ACC112 (cell line): ENCODE data around the gene SEMA5B.

Experiments used
- H2AFZ ChIP-seq: fragments of 200-600 bp; sonication (generic); one replicate; pipeline ENCODE4 v1.6.0; 2017; ENCODE audit warnings: antibody characterized with exemption, low read length; ENCODE audit not compliant: unreplicated experiment
- H3K27ac ChIP-seq: fragments of 200-600 bp; sonication (generic); 2 replicates; pipeline ENCODE4 v1.5.1; 2014; ENCODE audit warnings: low read depth, mild to moderate bottlenecking, antibody characterized with exemption, low read length, moderate library complexity
- H3K27me3 ChIP-seq: fragments of 200-600 bp; sonication (generic); 2 replicates; pipeline ENCODE4 v1.6.1; 2014; ENCODE audit warnings: mild to moderate bottlenecking, antibody characterized with exemption, low read length, moderate library complexity, mixed read lengths; ENCODE audit not compliant: insufficient read depth
- H3K36me3 ChIP-seq: fragments of 200-600 bp; sonication (generic); 2 replicates; pipeline ENCODE4 v1.6.1; 2016; ENCODE audit warnings: mild to moderate bottlenecking, antibody characterized with exemption, low read length, moderate library complexity, mixed read lengths; ENCODE audit not compliant: insufficient read depth
- H3K4me1 ChIP-seq: fragments of 200-600 bp; sonication (generic); one replicate; pipeline ENCODE4 v1.6.1; 2016; ENCODE audit warnings: low read length, mixed read lengths; ENCODE audit not compliant: insufficient read depth, unreplicated experiment, control insufficient read depth
- H3K4me3 ChIP-seq: fragments of 200-600 bp; sonication (generic); 2 replicates; pipeline ENCODE4 v1.5.1; 2014; ENCODE audit warnings: mild to moderate bottlenecking, low read depth, low read length
- H3K79me2 ChIP-seq: fragments of 200-600 bp; sonication (generic); one replicate; pipeline ENCODE4 v1.6.0; 2016; ENCODE audit warnings: low read length; ENCODE audit not compliant: control insufficient read depth, unreplicated experiment, insufficient read depth

Gene SEMA5B

GRCh38 chr3:122892118-122892960 is 135.2 kb downstream of the SEMA5B start:
- Histone ChIP-seq H3K4me3 (no peak overlapping the region), H2AFZ (no peak overlapping the region), H3K27ac (no peak overlapping the region), H3K79me2 (no peaks in the 10 kb centered on the region), H3K36me3 (no peaks in the 10 kb centered on the region), H3K27me3 (peaks cover 22% of the 10 kb centered on the region), H3K4me1 (peaks cover 3% of the 10 kb centered on the region)

- H3K27ac ChIP-seq, result no peak overlapping the region
- H3K79me2 ChIP-seq, result no peaks in the 10 kb centered on the region
- H3K36me3 ChIP-seq, result no peaks in the 10 kb centered on the region
- H2AFZ ChIP-seq, result no peak overlapping the region
- H3K4me3 ChIP-seq, result no peak overlapping the region
- peaks cover 10% of the 10 kb centered on the region for H3K27me3 ChIP-seq
- H3K4me1 ChIP-seq, result peaks cover 3% of the 10 kb centered on the region
These were observed 136.8 kb downstream of the SEMA5B start for GRCh38 chr3:122890720-122891220.

GRCh38 chr3:122890077-122890719 is 137.4 kb downstream of the SEMA5B start:
- H3K27ac ChIP-seq, result no peak overlapping the region
- no peaks in the 10 kb centered on the region for H3K79me2 ChIP-seq
- H3K4me1 ChIP-seq, result peaks cover 3% of the 10 kb centered on the region
- no peaks in the 10 kb centered on the region for H3K36me3 ChIP-seq
- H3K27me3 ChIP-seq, result peaks cover 4% of the 10 kb centered on the region; the same call in 1 of the 2 replicates
- no peak overlapping the region for H3K4me3 ChIP-seq
- no peak overlapping the region for H2AFZ ChIP-seq

GRCh38 chr3:122886946-122887345 is 140.6 kb downstream of the SEMA5B start:
- no peaks in the 10 kb centered on the region for H3K27me3 ChIP-seq
- H3K79me2 ChIP-seq, result no peaks in the 10 kb centered on the region
- peaks cover 3% of the 10 kb centered on the region for H3K4me1 ChIP-seq
- no peak overlapping the region for H2AFZ ChIP-seq
- H3K27ac ChIP-seq, result no peak overlapping the region
- H3K4me3 ChIP-seq, result no peak overlapping the region
- H3K36me3 ChIP-seq, result no peaks in the 10 kb centered on the region

GRCh38 chr3:122886251-122886650 is 141.3 kb downstream of the SEMA5B start:
- Histone ChIP-seq H2AFZ (no peak overlapping the region), H3K27me3 (no peaks in the 10 kb centered on the region), H3K27ac (no peak overlapping the region), H3K4me3 (no peak overlapping the region), H3K4me1 (peaks cover 3% of the 10 kb centered on the region), H3K79me2 (no peaks in the 10 kb centered on the region), H3K36me3 (no peaks in the 10 kb centered on the region)

- Histone ChIP-seq H3K4me1 (no peaks in the 10 kb centered on the region), H3K4me3 (no peak overlapping the region), H3K36me3 (no peaks in the 10 kb centered on the region), H3K79me2 (no peaks in the 10 kb centered on the region), H3K27ac (no peak overlapping the region), H3K27me3 (no peaks in the 10 kb centered on the region), H2AFZ (no peak overlapping the region)
These were observed 145.1 kb downstream of the SEMA5B start for GRCh38 chr3:122882361-122882947.

GRCh38 chr3:122880624-122881023 is 146.9 kb downstream of the SEMA5B start:
- Histone ChIP-seq H3K36me3 (no peaks in the 10 kb centered on the region), H3K27me3 (no peaks in the 10 kb centered on the region), H2AFZ (no peak overlapping the region), H3K79me2 (no peaks in the 10 kb centered on the region), H3K4me1 (no peaks in the 10 kb centered on the region), H3K27ac (no peak overlapping the region), H3K4me3 (no peak overlapping the region)

- H3K27ac ChIP-seq, result no peak overlapping the region
- H3K4me3 ChIP-seq, result no peak overlapping the region
- no peaks in the 10 kb centered on the region for H3K27me3 ChIP-seq
- no peaks in the 10 kb centered on the region for H3K79me2 ChIP-seq
- no peak overlapping the region for H2AFZ ChIP-seq
- H3K4me1 ChIP-seq, result no peaks in the 10 kb centered on the region
- no peaks in the 10 kb centered on the region for H3K36me3 ChIP-seq
These were observed 147.4 kb downstream of the SEMA5B start for GRCh38 chr3:122880173-122880572.

- H3K4me1 ChIP-seq, result no peaks in the 10 kb centered on the region
- no peak overlapping the region for H3K4me3 ChIP-seq
- no peaks in the 10 kb centered on the region for H3K36me3 ChIP-seq
- H3K27me3 ChIP-seq, result no peaks in the 10 kb centered on the region
- H3K27ac ChIP-seq, result no peak overlapping the region
- H3K79me2 ChIP-seq, result no peaks in the 10 kb centered on the region
- no peak overlapping the region for H2AFZ ChIP-seq
These were observed 151.9 kb downstream of the SEMA5B start for GRCh38 chr3:122875547-122876127.

GRCh38 chr3:122873741-122874515 is 153.6 kb downstream of the SEMA5B start:
- Histone ChIP-seq H3K4me3 (no peak overlapping the region), H3K36me3 (no peaks in the 10 kb centered on the region), H3K79me2 (no peaks in the 10 kb centered on the region), H3K4me1 (no peaks in the 10 kb centered on the region), H3K27ac (no peak overlapping the region), H2AFZ (no peak overlapping the region), H3K27me3 (no peaks in the 10 kb centered on the region)
